GM18498 (cell line): ENCODE data around the gene TMEM176A.

ENCODE experiments used
- ATAC-seq: cut with Tn5 transposase; IDR thresholded peaks from one replicate; pipeline ENCODE4 v1.9.1; 2021; ENCODE audit warnings: mild to moderate bottlenecking, moderate library complexity; ENCODE audit not compliant: unreplicated experiment

Gene TMEM176A

DNA sequence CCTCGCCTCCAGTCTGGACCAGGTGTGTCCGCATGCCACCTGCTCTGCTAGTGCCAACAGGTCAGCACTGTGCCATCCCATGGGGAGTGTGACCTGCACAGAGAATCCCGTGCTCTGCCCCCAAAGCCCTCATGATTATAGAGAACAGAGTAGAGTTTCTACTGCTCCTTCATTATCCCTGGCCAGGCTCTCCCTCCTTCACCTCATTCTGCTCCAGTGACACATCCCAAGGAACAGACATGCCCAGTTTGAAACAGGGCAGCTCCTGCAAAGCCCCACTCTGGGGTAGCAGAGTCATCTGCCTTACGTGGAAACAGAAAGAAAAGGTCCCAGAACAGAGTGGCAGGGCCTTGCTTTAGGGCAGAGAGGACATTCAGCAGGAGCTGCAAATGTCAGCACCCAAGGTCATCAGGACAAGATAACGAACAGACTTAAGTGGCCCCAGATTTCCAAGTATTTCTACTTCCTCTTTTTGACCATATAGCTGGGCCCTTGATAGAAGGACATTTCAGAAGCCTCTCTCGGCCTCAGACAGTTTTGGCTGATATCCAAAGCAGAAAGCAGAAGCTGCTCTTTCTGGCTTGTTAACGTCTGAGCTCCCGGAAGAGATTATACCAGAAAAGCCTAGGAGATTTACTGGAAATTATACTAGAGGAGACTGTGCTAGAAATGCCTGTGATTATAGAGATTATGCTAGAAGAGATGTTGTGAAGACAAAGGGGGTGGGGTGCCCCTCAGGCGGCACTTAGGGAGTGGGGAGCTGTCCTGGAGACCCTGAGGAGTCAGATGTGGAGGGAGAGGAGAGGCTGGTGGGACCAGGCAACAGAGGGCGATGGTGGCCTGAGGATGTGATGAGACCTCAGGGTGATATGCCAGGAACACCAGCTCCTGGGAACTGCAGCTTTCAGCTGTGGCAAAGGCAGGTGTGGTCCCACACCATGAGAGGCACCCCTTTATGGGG, 13.0 kb upstream of the TMEM176A start:
- peak; percentile 58 for ATAC-seq

DNA sequence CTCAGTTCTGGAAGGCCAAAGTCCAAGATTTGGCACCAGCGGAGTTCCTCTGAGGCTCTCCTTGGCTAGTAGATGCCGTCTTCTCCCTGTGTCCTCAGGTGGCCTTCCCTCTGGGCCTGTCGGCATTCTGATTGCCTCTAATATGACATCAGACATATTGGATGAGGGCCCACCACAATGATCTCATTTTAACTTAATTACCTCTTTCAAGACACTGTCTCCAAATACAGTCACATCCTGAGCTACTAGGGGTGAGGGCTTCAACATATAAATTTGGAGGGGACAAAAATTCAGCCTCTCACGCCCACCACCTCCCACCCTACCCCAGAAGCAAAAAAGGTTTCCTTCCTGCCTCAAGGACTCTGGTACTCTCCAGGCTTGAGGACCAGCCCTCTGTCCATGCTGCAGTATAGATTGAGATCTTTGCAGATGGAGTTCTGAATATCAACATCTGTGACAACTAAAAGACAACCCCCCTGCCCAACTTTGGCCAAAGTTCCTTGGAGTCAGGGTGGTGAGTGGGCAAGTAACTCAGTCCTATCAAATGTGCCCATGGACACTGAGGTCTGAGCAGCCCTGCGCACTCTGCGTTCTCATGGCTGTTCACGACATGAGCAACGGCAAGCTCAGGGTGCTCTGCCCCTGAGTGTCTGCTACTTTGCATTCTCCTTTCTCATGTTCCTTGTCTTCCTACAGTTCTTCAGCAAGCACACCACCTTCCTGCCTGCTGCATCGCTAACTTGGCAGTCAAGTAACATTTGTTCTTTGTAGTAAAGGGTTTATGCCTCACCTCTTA, 11.9 kb upstream of the TMEM176A start:
- ATAC-seq, result no peak

DNA sequence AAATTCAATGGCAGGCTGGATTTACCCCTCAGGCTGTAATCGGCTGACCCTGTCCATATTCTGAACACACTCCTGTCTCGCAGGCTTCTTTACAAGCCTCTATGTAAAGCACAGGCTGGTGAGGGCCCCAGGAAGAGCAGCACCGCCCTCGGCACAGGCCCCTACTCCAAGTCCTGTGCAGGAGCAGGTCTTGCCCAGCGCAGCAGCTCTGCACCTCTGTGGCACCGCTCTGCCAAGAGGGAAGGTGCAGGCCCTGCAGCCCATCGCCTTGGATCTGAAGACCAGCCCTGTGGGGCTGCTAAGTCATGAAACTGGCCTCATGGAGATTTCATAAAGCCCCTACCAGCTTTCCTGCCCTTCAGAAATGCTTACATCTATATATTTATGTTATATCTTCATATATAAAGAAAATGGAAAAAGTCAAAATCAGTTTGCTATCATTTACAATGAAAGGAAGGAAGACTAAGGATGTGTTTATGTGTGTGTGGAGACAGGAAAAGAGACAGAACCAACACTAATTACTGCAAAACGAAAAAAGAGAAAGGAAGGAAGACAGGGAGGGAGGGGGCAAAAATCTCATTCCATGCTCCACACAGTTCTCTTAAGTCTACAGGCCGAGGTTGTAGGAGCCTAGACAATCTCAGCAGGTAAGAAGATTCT, 10.0 kb upstream of the TMEM176A start:
- no peak for ATAC-seq

DNA sequence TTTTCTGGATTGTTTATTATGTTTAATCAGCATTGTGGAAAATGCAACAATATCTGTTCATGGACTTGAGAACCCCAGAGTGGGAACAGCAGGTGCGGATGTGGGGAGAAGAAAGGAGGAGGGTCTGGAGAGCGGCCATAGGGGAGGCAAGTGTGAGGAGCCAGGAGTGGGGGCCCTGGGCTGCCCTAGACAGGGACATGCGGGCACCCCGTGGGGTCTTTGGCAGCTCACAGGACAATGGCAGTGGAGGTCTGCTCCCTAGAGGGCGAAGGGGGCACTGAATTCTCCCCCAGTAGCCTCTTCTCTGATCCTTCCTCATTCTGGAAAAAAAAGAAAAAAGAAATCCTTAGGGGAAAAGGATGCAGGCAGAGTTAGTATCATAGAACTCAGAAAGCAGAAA, 9.3 kb upstream of the TMEM176A start:
- no peak for ATAC-seq

DNA sequence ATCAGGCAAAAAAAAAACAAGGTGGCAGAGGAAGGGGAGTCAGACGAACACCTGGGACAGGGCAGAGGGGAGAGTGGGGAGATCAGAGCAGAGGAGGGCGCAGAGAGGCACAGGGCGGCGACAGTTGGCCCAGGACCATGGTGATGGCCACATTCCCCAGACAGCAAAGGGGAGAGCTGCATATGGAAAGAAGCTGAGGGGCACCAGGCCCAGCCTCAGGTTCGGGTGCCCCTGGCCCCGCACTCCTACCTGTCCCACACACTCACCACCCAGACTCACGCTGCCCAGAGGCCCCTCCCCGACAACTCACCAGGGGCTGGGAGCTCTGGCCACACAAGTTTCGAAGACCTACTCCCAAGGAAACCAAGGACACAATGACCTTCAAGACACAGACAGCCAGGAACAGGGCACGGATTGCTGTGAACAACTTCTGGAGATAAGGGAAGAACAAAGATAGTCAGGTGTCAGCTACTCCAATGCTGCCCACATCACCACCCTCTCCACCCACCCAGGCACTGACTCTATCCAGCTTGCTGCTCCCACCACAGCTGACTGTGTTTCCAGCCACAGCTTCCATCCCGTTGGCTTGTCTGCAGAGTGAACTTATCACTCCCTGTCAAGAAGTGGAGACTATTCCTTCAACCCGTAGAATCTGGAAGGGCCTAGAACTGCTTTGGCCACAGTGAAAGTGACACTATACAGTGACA, 8.7 kb upstream of the TMEM176A start:
- no peak for ATAC-seq

GRCh38 chr7:150793569-150794238, 6.9 kb upstream of the TMEM176A start:
- no peak for ATAC-seq

- no peak for ATAC-seq
Observed at GRCh38 chr7:150797661-150798060, 2.9 kb upstream of the TMEM176A start.

- no peak for ATAC-seq
Observed at GRCh38 chr7:150799156-150799555, 1.4 kb upstream of the TMEM176A start.

GRCh38 chr7:150799741-150800580, 608 bp upstream of the TMEM176A start, which contains the start of gene TMEM176B:
Gene TMEM176B (minus strand): TSS chr7:150800364. CDS start chr7:150796569, 3,795 bp downstream.
- no peak for ATAC-seq

DNA sequence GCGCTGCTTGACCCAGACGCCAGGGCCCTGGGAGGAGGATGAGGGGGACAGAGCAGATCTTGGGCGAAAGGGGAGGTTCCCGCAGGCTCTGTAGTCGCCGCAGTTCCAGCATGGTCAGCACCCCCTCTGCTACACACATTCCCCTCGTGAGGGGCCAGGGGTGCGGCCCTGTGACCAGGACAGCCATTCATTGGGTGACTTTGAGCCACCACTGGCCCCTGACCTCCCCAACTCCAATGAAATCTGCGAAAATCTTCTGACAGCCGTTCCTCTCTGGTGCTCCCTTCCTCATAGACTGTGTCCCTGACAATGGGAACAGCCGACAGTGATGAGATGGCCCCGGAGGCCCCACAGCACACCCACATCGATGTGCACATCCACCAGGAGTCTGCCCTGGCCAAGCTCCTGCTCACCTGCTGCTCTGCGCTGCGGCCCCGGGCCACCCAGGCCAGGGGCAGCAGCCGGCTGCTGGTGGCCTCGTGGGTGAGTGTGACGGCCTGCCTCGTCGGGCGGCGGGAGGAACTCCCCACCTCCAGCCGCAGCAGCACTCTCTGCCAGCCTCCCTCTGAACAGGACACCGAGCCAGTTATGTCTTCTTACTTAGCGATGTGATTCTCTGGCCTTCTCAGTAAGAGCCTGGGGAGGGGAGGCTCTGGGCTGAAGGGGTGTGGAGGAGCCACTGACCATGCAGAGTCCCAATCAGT, 825 bp downstream of the TMEM176A start:
- no peak for ATAC-seq

- ATAC-seq, result no peak
Observed at GRCh38 chr7:150801946-150802771, 1.6 kb downstream of the TMEM176A start.

DNA sequence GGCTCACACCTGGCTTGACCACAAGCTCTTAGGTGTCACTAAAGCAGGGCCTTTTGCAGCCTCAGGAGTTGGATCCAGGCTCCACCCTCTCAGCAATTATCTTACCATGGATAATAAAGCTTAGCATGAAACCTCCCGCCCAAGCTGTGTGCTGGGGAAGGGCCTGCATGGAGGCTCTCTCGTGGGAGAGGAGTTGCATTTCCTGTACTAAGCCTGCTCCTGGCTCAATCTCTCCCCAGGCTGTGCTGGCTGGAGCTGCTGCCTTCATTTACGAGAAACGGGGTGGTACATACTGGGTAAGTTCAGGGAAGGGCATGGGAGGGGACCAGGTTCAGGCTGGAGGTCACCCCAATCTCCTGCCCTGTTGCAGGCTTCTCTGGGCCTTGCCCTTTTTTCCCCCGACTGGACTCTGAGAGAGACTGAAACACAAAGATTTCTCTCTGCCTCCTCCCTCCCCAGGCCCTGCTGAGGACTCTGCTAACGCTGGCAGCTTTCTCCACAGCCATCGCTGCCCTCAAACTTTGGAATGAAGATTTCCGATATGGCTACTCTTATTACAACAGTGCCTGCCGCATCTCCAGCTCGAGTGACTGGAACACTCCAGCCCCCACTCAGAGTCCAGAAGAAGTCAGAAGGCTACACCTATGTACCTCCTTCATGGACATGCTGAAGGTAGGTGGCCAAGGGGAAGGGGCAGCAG, 2.7 kb downstream of the TMEM176A start:
- no peak for ATAC-seq

DNA sequence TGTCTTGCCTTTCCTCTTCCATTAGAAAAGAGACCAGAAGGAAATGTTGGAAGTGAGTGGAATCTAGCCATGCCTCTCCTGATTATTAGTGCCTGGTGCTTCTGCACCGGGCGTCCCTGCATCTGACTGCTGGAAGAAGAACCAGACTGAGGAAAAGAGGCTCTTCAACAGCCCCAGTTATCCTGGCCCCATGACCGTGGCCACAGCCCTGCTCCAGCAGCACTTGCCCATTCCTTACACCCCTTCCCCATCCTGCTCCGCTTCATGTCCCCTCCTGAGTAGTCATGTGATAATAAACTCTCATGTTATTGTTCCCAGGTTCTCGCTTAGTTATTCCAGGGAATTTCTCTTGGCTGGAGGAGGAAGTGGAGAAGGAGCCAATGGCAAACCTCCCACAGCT, 4.2 kb downstream of the TMEM176A start:
- ATAC-seq, result no peak

DNA sequence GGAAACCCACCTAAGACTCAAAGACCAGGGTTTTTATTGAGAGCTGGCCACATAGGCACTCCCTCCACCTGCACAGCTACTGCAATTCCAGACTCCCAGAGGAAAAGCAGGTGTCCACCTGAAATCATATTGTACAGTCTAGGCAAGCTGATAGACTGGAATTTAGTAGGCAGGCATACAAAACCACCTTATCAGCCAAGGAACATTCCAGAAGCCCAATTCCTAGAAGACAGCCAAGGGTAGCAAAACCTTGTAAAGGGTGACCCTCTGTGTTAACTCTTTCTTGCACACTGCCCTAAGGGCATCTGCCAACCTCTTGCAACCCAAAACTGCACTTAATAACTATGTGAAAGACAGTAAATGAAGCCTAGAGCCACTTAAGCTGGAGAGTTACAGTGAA, 5.3 kb downstream of the TMEM176A start:
- ATAC-seq, result no peak

DNA sequence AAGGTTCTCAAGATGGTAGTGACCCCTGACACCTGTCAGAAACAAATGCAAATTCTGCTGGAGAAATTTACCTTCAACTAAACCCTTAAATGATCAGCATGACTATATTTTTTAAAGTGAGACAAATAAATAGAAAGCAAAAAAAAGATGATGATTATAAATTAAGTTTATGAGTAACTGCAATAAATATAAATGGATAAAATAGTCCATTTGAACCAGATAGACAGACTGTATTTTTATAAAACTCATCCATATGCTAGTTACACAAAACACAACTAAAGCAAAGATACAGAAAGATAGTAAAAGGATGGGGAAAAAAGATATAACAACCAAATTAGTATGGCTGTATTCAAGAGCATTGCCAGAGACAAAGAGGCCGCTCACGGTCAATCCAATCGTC, 5.9 kb downstream of the TMEM176A start:
- ATAC-seq, result no peak

DNA sequence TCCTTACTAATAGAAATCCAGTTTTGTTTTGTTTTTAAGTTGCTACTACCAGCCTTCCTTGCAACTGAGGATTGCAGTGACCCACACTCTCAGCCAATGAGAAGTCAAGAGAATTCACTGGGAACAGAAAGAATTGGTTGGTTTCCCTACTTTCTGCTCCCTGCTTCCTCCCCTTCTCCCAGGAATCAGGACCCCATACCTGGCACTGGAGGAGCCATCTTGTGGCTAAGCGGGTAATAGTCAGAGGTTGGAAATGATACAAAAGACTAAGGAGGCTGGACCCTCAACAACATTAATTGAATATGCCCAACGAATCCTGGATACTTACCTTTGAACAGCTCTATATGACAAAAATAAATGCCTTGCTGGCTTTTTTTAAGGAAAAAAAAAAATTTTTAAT, 6.3 kb downstream of the TMEM176A start:
- no peak for ATAC-seq
